ENCODE data around the gene ASMTL. TPM values are rescaled to one million over a fixed set of nuclear protein-coding genes. Genes with fewer than 3 reads are reported as not detected.
"Not testable (repeated sequence)": the region's sequence is repeated elsewhere in the genome, so short reads cannot be mapped to it uniquely, and the experiment has no call there.

Gene ASMTL
- total RNA-seq, 2 experiments from 2014 or later = 34.6 to 39.3 TPM

- H3K36me3 Mint-ChIP-seq (ENCODE audit: low read depth) = peaks cover 62% of the 10 kb centered on the region
- DNase-seq (peak in 1 of 14 experiments; percentile 27), ATAC-seq (ENCODE audit: poor library complexity) (no peak)
- H3K4me1 Mint-ChIP-seq (ENCODE audit: low read depth) = no peaks in the 10 kb centered on the region
- no peak for TF ChIP-seq CTCF (IDR thresholded peaks at IDR 0.05)
- CTCF ChIA-PET = no interaction called here
- H3K9me3 Mint-ChIP-seq = peaks cover 4% of the 10 kb centered on the region
- H3K4me1 ChIP-seq (ENCODE audit: insufficient read depth, low read length) = no peaks in the 10 kb centered on the region
- no peak overlapping the region for H3K4me3 ChIP-seq (ENCODE audit: low read length)
- H3K4me3 Mint-ChIP-seq = no peak overlapping the region
- H3K27ac ChIP-seq (ENCODE audit: low read depth in 1 of 2, low read length in 2 of 2) = no peak overlapping the region
- intact Hi-C loops (cut with DNase I, micrococcal nuclease) = no loop called here
- H3K9me3 ChIP-seq (ENCODE audit: control insufficient read depth in 1 of 2, insufficient read depth in 1 of 2, low read length in 2 of 2) = peaks cover 0 to 11% of the 10 kb centered on the region in 2 experiments
- H3K36me3 ChIP-seq (ENCODE audit: insufficient read depth, low read length) = peaks cover 35% of the 10 kb centered on the region
- H3K27ac Mint-ChIP-seq = no peak overlapping the region
- POLR2A ChIA-PET = no interaction called here
- no peaks in the 10 kb centered on the region for H3K27me3 Mint-ChIP-seq
- no peaks in the 10 kb centered on the region for H3K27me3 ChIP-seq (ENCODE audit: control insufficient read depth in 1 of 2, insufficient read depth in 2 of 2, low read length in 2 of 2)
These were observed 25.0 kb downstream of the ASMTL start for GRCh38 chrX:1427756-1428155.

- POLR2A ChIA-PET; H3K4me3 Mint-ChIP-seq; H3K4me1 Mint-ChIP-seq (ENCODE audit: low read depth); H3K4me3 ChIP-seq (ENCODE audit: low read length); H3K9me3 Mint-ChIP-seq; H3K4me1 ChIP-seq (ENCODE audit: insufficient read depth, low read length); H3K27ac ChIP-seq (ENCODE audit: low read depth in 1 of 2, low read length in 2 of 2); H3K27ac Mint-ChIP-seq; H3K27me3 ChIP-seq (ENCODE audit: control insufficient read depth in 1 of 2, insufficient read depth in 2 of 2, low read length in 2 of 2); CTCF ChIA-PET; H3K27me3 Mint-ChIP-seq; ATAC-seq (ENCODE audit: poor library complexity); intact Hi-C loops (cut with DNase I, micrococcal nuclease): not testable (repeated sequence)
- H3K9me3 ChIP-seq (ENCODE audit: control insufficient read depth in 1 of 2, insufficient read depth in 1 of 2, low read length in 2 of 2) = peaks cover 14 to 25% of the 10 kb centered on the region in 2 experiments
- peak in 1 of 14 experiments; percentile 8 for DNase-seq
- H3K36me3 Mint-ChIP-seq (ENCODE audit: low read depth) = peaks cover 69% of the 10 kb centered on the region
- peaks cover 48% of the 10 kb centered on the region for H3K36me3 ChIP-seq (ENCODE audit: insufficient read depth, low read length)
These were observed 26.4 kb downstream of the ASMTL start for GRCh38 chrX:1426321-1426720.

- POLR2A ChIA-PET = no interaction called here
- no peak overlapping the region for H3K27ac Mint-ChIP-seq
- CTCF ChIA-PET = no interaction called here
- Histone ChIP-seq H3K36me3 (ENCODE audit: insufficient read depth, low read length) (peaks cover 48% of the 10 kb centered on the region), H3K4me3 (ENCODE audit: low read length) (no peak overlapping the region), H3K4me1 (ENCODE audit: insufficient read depth, low read length) (no peaks in the 10 kb centered on the region), H3K27me3 (ENCODE audit: control insufficient read depth in 1 of 2, insufficient read depth in 2 of 2, low read length in 2 of 2) (no peaks in the 10 kb centered on the region), H3K9me3 (ENCODE audit: control insufficient read depth in 1 of 2, insufficient read depth in 1 of 2, low read length in 2 of 2) (peaks cover 14 to 29% of the 10 kb centered on the region in 2 experiments), H3K27ac (ENCODE audit: low read depth in 1 of 2, low read length in 2 of 2) (no peak overlapping the region)
- no peaks in the 10 kb centered on the region for H3K27me3 Mint-ChIP-seq
- H3K4me3 Mint-ChIP-seq = no peak overlapping the region
- peaks cover 75% of the 10 kb centered on the region for H3K36me3 Mint-ChIP-seq (ENCODE audit: low read depth)
- peaks cover 7% of the 10 kb centered on the region for H3K9me3 Mint-ChIP-seq
- DNase-seq = peak in 1 of 14 experiments; percentile 17
- TF ChIP-seq CTCF (IDR thresholded peaks at IDR 0.05) = no peak
- ATAC-seq (ENCODE audit: poor library complexity) = no peak
- intact Hi-C loops (cut with DNase I, micrococcal nuclease) = no loop called here
- no peaks in the 10 kb centered on the region for H3K4me1 Mint-ChIP-seq (ENCODE audit: low read depth)
These were observed 27.3 kb downstream of the ASMTL start for GRCh38 chrX:1425381-1425780.

- Mint-ChIP-seq H3K27me3 (no peaks in the 10 kb centered on the region), H3K4me1 (ENCODE audit: low read depth) (no peaks in the 10 kb centered on the region), H3K36me3 (ENCODE audit: low read depth) (peaks cover 76% of the 10 kb centered on the region), H3K9me3 (peaks cover 11% of the 10 kb centered on the region), H3K4me3 (no peak overlapping the region), H3K27ac (no peak overlapping the region)
- no peak for TF ChIP-seq CTCF (IDR thresholded peaks at IDR 0.05)
- ChIA-PET CTCF (no interaction called here), POLR2A (no interaction called here)
- Histone ChIP-seq H3K27ac (ENCODE audit: low read depth in 1 of 2, low read length in 2 of 2) (no peak overlapping the region), H3K4me1 (ENCODE audit: insufficient read depth, low read length) (no peaks in the 10 kb centered on the region), H3K9me3 (ENCODE audit: control insufficient read depth in 1 of 2, insufficient read depth in 1 of 2, low read length in 2 of 2) (peaks cover 14 to 34% of the 10 kb centered on the region in 2 experiments), H3K4me3 (ENCODE audit: low read length) (no peak overlapping the region), H3K36me3 (ENCODE audit: insufficient read depth, low read length) (peaks cover 51% of the 10 kb centered on the region), H3K27me3 (ENCODE audit: control insufficient read depth in 1 of 2, insufficient read depth in 2 of 2, low read length in 2 of 2) (no peaks in the 10 kb centered on the region)
- intact Hi-C loops (cut with DNase I, micrococcal nuclease) = no loop called here
- DNase-seq (no peak), ATAC-seq (ENCODE audit: poor library complexity) (no peak)
These were observed 28.4 kb downstream of the ASMTL start for GRCh38 chrX:1424147-1424851.

Measured in CD4-positive, alpha-beta T cell (primary cell).